Testis (tissue), 3 donors: ENCODE data around the gene LUC7L3. TPM values are rescaled to one million over a fixed set of nuclear protein-coding genes. Genes with fewer than 3 reads are reported as not detected.
A peak's percentile ranks its signal among the peaks of the same experiment; 100 is the strongest.
"Not testable (repeated sequence)": the region's sequence is repeated elsewhere in the genome, so short reads cannot be mapped to it uniquely, and the experiment has no call there.

Experiments
- DNase-seq: peaks from one replicate; pipeline ENCODE4 v3.0.0-alpha.2; 2019
- H3K27ac ChIP-seq, 2 donors: fragments of 200-600 bp; sonication (generic); one replicate each; pipeline ENCODE4 v1.5.1; 2019
- H3K27me3 ChIP-seq: fragments of 200-600 bp; sonication (generic); one replicate; pipeline ENCODE4 v1.5.1; 2019
- H3K36me3 ChIP-seq: fragments of 200-600 bp; sonication (generic); one replicate; pipeline ENCODE4 v1.5.1; 2017; ENCODE audit warnings: low read depth; ENCODE audit errors: missing control alignments
- H3K4me1 ChIP-seq: fragments of 200-600 bp; sonication (generic); one replicate; pipeline ENCODE4 v1.5.1; 2019
- H3K4me3 ChIP-seq, 2 donors: fragments of 200-600 bp; sonication (generic); one replicate each; pipeline ENCODE4 v1.5.1; 2017 to 2019
- H3K9me3 ChIP-seq: fragments of 200-600 bp; sonication (generic); one replicate; pipeline ENCODE4 v1.5.1; 2017
- CTCF ChIP-seq, 3 experiments: fragments of 450-650 bp in 2 of 3; fragments of 200-600 bp in 1 of 3; sonication (generic) in 1 of 3; IDR thresholded peaks; one replicate each; pipeline ENCODE4 v1.5.1; 2016 to 2019; ENCODE audit warnings: antibody characterized with exemption in 3 of 3, mild to moderate bottlenecking in 2 of 3, moderate library complexity in 1 of 3
- POLR2A ChIP-seq: fragments of 450-650 bp; IDR thresholded peaks from one replicate; pipeline ENCODE4 v1.6.1; 2017; ENCODE audit warnings: antibody characterized with exemption, mild to moderate bottlenecking, moderate library complexity
- WGBS, 2 donors: methylation state at CpG; one replicate each; pipeline ENCODE4 v1.1.5; 2018; 5-methylcytosine and 5-hydroxymethylcytosine counted together
- intact Hi-C: fragments of 100-400 bp; cut with DNase I; formaldehyde crosslinking; loops from one replicate; pipeline ENCODE4 v1.15.1; 2023; ENCODE audit warnings: low total_unique reads
- polyA plus RNA-seq: library from polyadenylated mRNA; stranded (reverse); fragments of 350-450 nt; fragmentation: Illumina TruSeq; extraction: RNeasy Lipid Tissue Mini Kit (QIAGEN cat#74804); gene quantifications from one replicate; pipeline ENCODE4 v1.2.3, GENCODE V29; 2014; ENCODE audit warnings: low read depth, low replicate concordance; ENCODE audit not compliant: insufficient read depth
- total RNA-seq, 2 donors: library from RNA; depleted of rRNA; stranded (reverse); fragments of >200 nt; gene quantifications; one replicate each; pipeline ENCODE4 v1.2.3, GENCODE V29; 2016

The LUC7L3 gene
- total and polyA plus RNA-seq, 3 donors from 2014 or later: 37.4 to 160 (median 115) TPM

GRCh38 chr17:50708050-50709000 is 11.1 kb upstream of the LUC7L3 start:
- peaks cover 23% of the 10 kb centered on the region for H3K4me1 ChIP-seq
- peak overlapping the region; percentile 78 to 85 for H3K4me3 ChIP-seq
- no peak for TF ChIP-seq CTCF (IDR thresholded peaks at IDR 0.05)
- TF ChIP-seq POLR2A: no peak
- H3K36me3 ChIP-seq: no peaks in the 10 kb centered on the region
- intact Hi-C loops: no loop called here
- DNase-seq: no peak
- H3K9me3 ChIP-seq: no peaks in the 10 kb centered on the region
- WGBS, 2 donors: 6 to 8% methylated on average over 6 of the region's 6 CpGs
- peak overlapping the region; percentile 92 to 99 for H3K27ac ChIP-seq
- H3K27me3 ChIP-seq: no peaks in the 10 kb centered on the region

GRCh38 chr17:50709053-50709452 is 10.3 kb upstream of the LUC7L3 start:
- intact Hi-C loops, H3K4me3 ChIP-seq: not testable (repeated sequence)
- 84 to 88% methylated on average over 4 of the region's 4 CpGs for WGBS, 2 donors

GRCh38 chr17:50710025-50710424 is 9.4 kb upstream of the LUC7L3 start:
- Histone ChIP-seq H3K4me3 (no peak overlapping the region), H3K27ac (peak overlapping the region in 1 of 2 donors; percentile 99), H3K9me3 (no peaks in the 10 kb centered on the region), H3K4me1 (peaks cover 23% of the 10 kb centered on the region), H3K36me3 (no peaks in the 10 kb centered on the region), H3K27me3 (no peaks in the 10 kb centered on the region)
- 61 to 83% methylated on average over 2 of the region's 2 CpGs for WGBS, 2 donors
- DNase-seq: no peak
- intact Hi-C loops: no loop called here
- TF ChIP-seq CTCF (IDR thresholded peaks at IDR 0.05) (no peak), POLR2A (no peak)

More at GRCh38 chr17:50709053-50709452, 10.3 kb upstream of the LUC7L3 start:
- peak overlapping the region; percentile 92 to 99 for H3K27ac ChIP-seq
- H3K4me1 ChIP-seq: peaks cover 23% of the 10 kb centered on the region
- not testable (repeated sequence) for H3K36me3 ChIP-seq, H3K9me3 ChIP-seq, H3K27me3 ChIP-seq, DNase-seq

GRCh38 chr17:50710650-50711049 is 8.8 kb upstream of the LUC7L3 start:
- DNase-seq: no peak
- Histone ChIP-seq H3K27ac (no peak overlapping the region), H3K27me3 (no peaks in the 10 kb centered on the region), H3K4me3 (no peak overlapping the region), H3K9me3 (no peaks in the 10 kb centered on the region), H3K4me1 (peaks cover 23% of the 10 kb centered on the region), H3K36me3 (no peaks in the 10 kb centered on the region)
- intact Hi-C loops: no loop called here
- no peak for TF ChIP-seq CTCF (IDR thresholded peaks at IDR 0.05)
- no peak for TF ChIP-seq POLR2A
- 84 to 86% methylated on average over 4 of the region's 4 CpGs for WGBS, 2 donors

- no peak overlapping the region for H3K27ac ChIP-seq
- H3K4me3 ChIP-seq: no peak overlapping the region
- H3K36me3 ChIP-seq: no peaks in the 10 kb centered on the region
- DNase-seq: no peak
- no peaks in the 10 kb centered on the region for H3K9me3 ChIP-seq
- H3K27me3 ChIP-seq: no peaks in the 10 kb centered on the region
- H3K4me1 ChIP-seq: peaks cover 23% of the 10 kb centered on the region
- 69 to 70% methylated on average over 9 of the region's 9 CpGs for WGBS, 2 donors
- intact Hi-C loops: no loop called here
- no peak for TF ChIP-seq POLR2A
- TF ChIP-seq CTCF (IDR thresholded peaks at IDR 0.05): no peak
Observed at GRCh38 chr17:50712641-50713040, 6.8 kb upstream of the LUC7L3 start.
